NCI-H2029 treated with DMSO at 0.1 percent for 48 hours (cell line): Measurements from ENCODE around the gene LHCGR.
"Not testable (repeated sequence)": the region's sequence is repeated elsewhere in the genome, so short reads cannot be mapped to it uniquely, and the experiment has no call there.

Experiments used
- DNase-seq: peaks from one replicate; lab custom pipeline; 2025; lab: John Stamatoyannopoulos, UW

The LHCGR gene

DNA sequence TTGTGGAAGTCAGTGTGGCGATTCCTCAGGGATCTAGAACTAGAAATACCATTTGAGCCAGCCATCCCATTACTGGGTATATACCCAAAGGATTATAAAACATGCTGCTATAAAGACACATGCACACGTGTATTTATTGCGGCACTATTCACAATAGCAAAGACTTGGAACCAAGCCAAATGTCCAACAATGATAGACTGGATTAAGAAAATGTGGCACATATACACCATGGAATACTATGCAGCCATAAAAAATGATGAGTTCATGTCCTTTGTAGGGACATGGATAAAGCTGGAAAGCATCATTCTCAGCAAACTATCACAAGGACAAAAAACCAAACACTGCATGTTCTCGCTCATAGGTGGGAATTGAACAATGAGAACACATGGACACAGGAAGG lies 16.3 kb downstream of the LHCGR start:
- not testable (repeated sequence) for DNase-seq

DNA sequence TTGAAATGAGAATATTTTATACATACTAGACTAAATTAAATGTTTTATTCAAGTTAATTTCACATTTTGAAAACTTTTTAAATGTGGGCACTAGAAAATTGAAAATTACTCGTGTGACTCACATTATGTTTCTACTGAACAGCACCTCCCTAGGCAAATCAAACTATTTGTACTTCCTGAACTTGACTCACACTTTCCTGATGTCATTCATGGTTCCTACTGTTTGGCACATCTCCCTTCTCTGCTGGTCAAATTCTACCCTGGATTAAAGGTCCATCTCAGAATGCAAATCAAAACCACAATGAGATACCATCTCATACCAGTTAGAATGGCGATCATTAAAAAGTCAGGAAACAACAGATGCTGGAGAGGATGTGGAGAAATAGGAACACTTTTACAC lies 16.7 kb downstream of the LHCGR start:
- no peak for DNase-seq

DNA sequence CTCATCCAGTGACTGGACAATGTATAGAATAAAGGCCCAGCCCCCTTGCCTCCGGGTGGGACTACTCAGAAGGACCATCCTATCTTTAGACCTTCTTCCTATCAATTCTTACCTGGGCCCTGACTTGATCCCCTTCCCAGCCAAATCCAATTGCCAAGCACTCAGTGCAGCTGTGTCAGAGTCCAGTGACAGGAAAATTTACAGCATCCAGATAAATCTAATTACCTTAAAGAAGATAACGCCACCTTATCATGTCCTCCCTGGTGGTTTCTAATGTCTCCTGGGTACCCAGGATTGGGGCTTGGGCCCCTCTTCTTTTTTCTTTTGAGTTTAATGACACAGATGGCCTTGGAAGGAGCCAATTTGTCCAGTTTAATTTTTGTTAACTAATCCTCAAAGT lies 19.3 kb downstream of the LHCGR start:
- no peak for DNase-seq

DNA sequence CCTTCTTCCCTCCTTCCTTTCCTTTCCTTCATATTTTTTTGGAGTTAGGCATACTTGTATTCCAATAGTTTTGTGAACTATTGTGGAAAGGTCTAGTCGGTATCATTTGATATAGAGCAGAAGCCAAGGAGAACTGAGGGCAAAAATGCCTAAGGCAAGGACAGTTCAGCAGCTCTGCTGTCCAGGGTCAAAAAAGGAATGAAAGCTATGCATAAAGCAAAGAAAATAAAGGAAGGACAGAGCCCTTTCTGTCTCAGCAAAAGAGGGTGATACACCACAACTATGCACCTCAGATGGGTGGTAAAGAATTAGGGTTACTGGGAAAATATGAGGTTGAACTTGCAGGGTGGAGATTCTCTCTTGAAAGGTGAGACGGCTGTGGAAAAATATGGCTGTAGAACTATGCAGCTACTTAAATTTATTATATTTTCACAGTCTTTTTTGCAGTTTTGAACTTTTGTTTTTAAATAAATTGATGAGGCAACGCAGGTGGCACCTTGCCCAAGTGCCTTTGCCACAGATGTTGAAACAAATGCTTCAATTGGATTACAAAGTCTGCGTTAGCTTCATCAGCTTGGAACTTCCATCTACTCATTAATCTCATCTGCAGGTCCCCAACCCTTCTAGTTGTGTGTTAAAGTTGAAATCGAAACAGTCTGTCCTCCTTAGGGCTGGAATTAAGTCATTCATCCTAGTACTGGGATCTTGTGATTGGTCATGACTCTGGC lies 20.8 kb downstream of the LHCGR start:
- DNase-seq = no peak

DNA sequence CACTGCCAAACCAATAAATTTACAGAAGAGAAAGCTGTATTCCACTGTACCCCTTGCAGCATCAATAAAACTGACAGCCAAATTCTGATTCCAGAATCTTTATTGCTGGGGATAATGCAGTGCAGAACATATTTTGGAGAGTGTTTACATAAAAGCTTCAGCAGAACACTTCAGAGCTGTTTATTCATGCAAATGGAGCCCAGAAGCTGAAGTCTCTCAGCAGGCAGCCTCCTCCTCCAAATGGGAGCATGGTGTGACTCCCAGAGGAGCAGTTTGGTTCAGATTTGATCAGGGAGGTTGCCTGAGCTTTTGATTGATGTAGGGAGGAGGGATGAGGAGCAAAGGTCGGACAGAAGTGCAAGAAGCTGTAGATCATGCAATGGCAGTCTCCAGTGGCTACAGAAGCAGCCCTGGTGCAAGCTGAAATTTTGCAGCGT lies 22.4 kb downstream of the LHCGR start:
- DNase-seq = peak; percentile 34

DNA sequence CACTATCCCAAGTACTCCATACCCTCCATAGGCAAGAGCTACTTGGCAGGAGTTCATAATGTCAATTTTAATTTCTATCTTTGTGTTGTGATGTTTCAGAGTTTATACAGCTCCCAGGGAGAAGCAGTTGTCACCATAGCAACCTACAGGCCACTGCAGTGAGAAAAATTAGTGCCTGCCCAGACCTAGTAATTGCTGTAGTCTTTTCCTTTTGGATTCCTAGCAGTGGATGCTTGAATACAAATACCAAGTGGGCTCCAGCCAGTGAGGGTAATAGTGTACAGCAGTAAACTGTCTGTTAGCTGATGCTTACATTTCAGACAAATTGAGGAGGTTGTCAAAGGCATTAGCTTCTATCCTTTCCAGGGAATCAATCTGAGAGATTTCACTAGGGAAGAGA lies 26.7 kb downstream of the LHCGR start:
- DNase-seq = no peak

DNA sequence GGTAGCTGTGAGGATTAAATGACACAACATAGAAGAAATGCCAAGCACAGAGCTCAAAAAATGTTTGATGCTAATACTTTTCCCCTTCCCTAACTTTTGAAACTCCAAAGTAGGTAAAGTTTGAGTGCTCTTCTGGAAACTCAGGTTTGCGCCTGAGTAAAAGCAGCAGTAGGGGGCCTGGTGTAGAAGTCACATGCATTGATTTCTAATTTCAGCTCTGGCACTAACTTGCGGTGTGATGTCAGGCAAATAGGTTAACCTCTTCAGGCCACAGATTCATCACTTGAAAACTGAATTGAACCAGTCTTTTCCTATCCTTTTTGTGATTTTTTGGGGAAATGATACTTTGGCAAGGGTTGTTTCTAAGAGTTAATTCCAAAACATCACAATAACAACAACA lies 27.2 kb downstream of the LHCGR start:
- DNase-seq = no peak

DNA sequence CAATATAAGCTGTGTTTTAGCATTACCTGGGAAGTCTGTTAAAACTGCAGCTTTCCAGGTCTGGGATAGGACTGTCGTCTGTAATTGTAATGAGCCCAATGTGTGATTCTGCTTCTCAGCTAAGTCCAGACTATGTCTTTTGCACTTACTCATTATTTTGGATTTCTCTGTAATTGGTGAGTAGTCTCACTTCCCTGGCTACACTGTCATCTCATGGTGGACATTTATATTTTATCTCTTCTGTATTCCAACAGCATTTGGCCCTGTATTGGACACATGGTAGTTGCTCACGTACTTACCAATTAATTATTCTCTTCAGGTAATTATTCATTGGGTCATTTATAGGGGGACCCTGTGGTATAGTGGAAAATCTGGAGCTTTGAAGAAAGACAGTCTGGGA lies 28.0 kb downstream of the LHCGR start:
- no peak for DNase-seq

DNA sequence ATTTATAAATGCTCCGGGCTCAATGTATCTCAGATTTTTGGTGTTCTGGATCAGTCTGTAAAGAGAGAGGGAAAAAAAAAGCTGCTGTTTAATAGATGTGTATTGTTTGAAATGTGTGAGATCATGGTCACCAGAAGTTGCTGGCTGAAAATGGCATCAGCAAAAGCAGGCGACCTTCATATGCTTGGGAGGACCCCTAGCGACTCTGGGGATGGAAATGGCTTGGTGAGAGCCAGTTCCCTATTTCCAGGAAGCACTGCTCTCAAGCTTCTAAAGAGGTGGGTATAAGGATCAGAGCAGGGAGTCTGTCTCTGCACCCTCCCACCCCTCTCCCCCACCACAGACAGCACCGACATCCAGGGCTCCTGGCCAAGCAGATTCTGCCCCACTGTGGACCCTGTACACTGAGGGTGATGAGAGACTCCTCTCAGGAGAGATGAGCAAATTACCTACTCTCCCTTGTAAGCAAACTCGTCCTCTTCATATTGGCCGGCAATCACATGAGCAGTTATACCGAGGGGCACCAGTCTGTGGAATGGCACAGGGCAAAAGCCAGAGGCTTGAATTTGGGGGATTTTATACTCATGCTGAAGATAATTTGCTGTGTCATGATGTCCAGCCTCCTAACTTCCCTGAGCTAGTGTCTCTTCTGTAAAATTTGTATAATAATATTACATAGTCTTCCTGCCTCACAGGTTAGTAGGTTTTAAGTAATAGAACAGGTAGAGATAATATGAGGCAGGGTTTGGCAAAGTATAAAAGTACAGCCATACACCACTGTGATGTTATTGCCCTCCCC lies 29.6 kb downstream of the LHCGR start:
- DNase-seq = no peak

DNA sequence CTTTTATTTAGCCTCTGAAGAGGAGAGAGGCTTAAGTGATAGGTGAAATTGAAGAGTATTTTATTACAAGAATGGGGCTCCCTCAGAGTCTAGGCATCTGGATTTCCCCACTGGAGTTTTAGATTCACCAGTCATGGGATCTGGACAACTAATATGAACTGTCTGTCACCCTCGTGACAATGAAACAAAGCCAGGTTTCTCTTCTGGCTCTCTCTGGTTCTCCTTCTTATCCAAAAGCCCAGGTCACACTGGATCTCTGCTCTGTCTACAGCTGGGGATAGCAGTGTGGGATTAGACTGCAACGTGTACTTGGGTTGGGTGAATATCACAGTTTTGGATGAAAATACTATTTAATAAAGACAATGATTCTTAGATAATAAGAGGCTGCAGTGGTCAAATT lies 31.2 kb downstream of the LHCGR start:
- DNase-seq = no peak

DNA sequence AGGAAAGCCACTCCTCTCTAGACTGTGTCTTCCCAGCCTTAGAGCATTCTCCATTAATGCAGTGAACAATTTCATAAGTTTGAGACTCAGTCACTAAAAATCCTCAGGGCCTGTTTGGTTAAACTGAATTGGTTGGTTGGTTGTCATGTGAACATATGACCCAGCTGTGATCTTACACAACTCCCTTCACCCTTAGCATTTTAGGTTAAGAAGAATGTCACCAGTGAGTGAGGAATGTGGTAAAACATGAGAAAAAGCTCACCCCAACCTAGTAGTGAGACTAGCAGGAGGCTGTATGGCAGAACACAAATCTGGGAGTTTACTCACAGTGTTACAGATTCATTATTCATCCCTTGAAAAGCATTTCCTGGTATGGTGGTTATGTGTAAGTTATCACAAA lies 32.4 kb downstream of the LHCGR start:
- DNase-seq = no peak

DNA sequence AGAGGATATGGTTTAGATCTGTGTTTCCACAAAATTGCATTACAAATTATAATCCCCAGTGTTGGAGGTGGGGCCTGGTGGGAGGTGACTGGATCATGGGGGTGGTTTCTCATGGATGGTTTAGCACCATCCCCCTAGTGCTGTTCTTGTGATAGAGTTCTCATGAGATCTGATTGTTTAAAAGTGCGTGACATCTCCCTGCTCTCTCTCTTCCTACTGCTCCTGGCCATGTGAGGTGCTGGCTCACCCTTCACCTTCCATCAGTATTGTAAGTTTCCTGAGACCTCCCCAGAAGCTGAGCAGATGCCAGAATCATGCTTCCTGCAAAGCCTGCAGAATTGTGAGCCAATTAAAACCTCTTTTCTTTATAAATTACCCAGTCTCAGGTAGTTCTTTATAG lies 33.1 kb downstream of the LHCGR start:
- no peak for DNase-seq

DNA sequence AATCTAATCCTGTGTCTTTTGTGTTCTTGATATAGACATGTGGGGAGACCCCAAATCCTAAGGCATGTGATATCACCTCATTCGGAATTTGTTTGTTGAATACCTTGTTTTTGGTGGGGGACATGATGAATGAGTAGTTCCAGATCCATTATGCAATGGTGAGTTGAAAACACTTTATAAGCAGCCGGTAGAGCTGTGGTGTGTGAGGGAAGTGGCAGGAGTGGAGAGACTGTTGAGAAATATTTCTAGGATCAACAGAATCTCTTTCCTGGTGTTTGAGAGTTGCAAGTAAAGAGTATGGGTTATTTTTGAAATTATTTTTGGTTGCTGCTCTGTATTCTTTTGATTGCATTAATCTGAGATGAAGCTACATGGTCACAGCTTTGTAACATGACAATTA lies 34.4 kb downstream of the LHCGR start:
- no peak for DNase-seq

DNA sequence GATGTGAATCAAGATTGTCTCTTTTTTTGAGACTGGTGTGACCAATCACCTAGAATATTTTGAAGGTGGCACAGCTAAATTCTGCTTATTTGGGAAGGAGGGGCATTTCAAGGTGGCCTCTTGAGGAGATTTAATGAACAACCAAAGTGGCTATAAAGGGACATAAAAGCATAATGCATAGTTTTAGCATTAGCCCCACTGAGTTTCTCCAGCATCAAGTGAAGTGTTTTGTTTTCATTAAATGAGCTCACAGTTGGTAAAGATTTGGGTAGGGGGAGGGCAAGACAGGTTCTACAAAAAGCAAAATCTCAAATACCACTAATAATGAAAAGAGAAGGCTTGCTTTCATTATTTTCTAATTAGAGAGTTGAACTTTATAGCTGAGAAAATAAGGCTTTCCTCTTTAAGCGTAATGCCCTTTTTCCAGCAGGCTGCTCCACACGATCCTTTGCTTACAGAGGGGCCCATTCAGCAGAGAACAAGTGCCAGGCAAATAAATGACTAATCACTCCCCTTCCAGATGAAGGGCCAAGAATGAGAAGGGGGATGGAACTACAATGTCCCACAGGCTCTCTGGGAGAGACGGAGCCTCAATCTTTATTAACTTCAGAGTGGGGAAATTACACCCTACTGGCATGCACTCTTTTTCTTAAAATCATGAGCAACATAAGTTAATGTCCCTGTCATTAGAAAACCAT lies 35.9 kb downstream of the LHCGR start:
- DNase-seq = peak; percentile 34

DNA sequence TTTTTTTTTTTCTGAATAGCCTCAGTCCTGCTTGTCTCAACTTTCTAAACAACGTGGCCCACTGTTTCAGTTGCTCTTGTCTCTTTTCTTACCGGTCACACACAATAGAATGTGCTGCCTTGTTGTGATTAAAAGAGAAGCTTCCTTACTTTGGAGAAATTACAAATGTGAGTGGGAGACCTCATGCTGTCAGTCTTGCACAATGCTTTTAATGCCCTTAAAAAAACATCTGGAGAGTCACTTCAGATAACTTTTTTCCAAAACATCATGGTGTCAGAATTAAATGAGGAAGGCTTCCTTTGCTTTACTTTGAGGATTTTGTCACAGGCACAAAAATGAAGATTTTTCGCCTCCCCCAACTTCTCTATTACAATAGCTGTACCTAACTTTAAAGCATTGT lies 37.7 kb downstream of the LHCGR start:
- DNase-seq = no peak

DNA sequence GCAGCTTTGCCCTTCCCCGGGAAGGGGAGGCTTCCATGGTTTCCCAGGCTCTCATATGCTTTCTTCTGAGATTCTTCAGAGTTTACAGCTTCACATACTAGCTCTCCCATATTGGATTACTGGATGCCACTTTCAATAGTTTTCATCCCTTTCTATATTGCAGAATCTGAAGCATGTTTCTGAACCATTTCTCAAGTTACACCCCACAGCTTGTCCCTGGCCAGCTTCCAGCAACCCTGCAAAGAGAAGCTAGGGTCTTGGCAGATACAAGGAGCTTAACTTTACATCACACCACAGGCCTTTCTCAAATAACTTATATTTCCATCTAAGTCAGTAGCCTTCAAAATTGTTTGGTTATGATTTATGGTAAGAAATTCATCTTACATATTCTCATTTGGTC lies 39.6 kb downstream of the LHCGR start:
- DNase-seq = no peak

DNA sequence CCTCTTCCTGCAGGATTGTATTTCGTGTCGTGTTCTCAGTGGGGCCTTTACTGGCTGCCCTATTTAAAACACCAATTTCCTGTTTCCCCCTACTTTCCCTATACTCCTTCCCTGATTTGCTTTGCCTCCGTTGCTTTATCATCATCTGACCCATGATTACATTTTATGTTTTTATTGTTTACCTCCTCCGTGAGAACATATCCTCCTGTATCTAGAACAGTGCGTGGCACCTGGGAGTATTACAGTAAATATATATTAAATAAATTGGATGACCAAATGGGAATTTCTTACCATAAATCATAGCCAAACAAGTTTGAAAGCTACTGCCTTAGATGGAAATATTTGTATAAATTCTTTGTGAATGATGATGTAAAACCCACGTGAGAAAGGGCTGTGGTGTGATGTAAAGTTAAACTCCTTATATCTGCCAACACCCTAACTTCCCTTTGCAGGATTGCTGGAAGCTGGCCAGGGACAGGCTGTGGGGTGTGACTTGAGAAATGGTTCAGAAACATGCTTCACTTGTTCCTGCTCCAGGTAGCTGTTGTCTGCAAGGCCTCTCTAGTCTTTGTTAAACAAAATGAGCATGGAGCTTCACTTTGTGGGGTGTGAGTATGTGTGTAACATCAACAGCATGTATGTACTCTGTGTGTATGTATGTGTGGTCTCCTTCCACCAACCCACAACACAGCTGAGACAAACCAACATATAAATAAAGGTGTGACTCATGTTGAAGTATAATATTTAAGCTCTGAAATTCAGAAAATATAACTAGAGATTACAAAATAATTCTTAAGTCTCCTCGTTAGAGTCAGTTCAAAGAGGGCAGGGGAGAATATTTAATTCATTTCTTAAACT lies 40.3 kb downstream of the LHCGR start:
- DNase-seq = no peak

DNA sequence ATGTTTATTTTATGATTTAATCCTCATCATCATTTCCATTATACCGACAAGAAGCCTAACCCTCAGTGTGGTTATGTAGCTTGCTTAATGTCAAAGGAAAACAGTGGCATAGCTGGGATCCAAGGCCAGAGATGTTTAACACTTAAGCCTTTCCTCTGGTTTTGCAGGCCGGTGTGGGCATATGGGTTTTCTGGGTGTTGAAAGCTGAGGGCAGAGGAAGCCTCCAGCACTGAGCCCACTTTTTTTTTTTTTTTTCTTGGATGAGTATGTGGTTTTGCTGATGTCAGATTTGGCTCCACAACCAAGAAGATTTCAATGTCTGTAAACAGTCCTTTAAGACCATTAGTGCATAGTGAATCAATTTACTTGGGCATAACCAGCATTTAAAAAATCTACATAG lies 41.3 kb downstream of the LHCGR start:
- DNase-seq = no peak

DNA sequence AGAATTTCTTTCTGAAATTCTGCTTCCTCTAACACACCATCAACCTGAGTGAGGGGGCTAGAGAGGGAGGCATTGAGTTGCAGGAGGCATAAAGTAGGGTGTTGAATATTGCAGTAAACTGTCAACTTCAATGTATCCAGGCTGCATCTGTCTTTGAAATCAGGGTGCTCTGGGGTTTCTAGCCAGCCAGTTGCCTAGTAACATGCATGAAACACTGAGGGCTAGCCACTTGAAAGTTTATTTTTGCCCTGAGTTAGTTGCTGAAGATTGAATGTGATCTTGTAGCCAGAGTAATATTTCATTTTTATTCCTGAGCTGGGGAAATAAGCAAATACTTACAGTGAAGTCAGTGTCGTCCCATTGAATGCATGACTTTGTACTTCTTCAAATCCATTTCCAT lies 41.9 kb downstream of the LHCGR start:
- DNase-seq = no peak

DNA sequence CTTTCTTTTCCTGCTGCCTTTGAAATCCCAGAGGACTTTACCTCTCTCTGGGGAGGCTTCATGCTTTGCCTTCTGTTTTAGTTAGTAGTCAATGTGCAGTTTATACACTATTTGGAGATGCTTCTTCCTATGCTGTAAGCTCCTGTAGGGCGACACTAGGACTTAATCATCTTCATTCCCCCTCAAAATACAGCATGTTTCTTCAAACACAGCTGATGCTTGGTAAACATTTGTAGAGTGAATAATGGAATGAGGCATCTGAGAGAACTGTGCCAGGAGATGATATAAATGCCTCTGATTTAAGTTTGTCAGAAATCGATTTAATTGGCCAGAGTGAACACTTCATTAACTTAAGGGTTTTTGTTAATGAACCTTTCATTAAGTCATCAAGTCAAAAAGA lies 43.4 kb downstream of the LHCGR start:
- DNase-seq = no peak

DNA sequence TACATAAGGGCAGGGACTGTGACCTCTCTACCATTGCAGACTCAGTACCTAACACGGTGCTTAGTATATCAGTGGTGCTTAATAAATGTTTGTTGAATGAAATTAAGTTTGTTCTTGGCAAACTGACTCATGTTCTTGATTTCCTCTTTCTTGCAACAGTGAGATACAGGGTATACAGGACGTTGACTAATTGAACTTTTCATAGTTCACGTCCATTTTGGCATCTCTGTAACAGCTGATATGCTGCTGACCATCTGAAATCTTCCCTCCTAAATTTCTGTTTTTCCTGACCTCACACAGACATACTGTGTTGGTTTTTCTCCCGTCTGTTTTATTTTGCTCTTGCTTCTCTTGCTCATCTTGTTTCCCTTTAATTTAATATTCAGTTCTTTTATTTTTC lies 44.2 kb downstream of the LHCGR start:
- DNase-seq = no peak
